Kidney glomerular epithelial cell (primary cell): ENCODE measurements around the gene LAMB1.

ENCODE experiments used
- DNase-seq: peaks from one replicate; lab custom pipeline; 2025; lab: John Stamatoyannopoulos, UW

LAMB1 gene

GRCh38 chr7:107998660-107999480, 4.1 kb downstream of the LAMB1 start:
- DNase-seq, result peak; percentile 23

GRCh38 chr7:107998150-107998549, 4.8 kb downstream of the LAMB1 start:
- DNase-seq, result peak; percentile 44

GRCh38 chr7:107996072-107996882, 6.7 kb downstream of the LAMB1 start:
- no peak for DNase-seq

GRCh38 chr7:107995184-107996071, 7.5 kb downstream of the LAMB1 start:
- DNase-seq, result peak; percentile 80

GRCh38 chr7:107994421-107995030, 8.4 kb downstream of the LAMB1 start:
- DNase-seq, result no peak

- no peak for DNase-seq
These were observed 9.1 kb downstream of the LAMB1 start for GRCh38 chr7:107993891-107994291.

GRCh38 chr7:107989618-107990373, 13.2 kb downstream of the LAMB1 start:
- DNase-seq, result no peak

GRCh38 chr7:107982918-107983389, 20.0 kb downstream of the LAMB1 start:
- DNase-seq, result no peak

- no peak for DNase-seq
These were observed 20.7 kb downstream of the LAMB1 start for GRCh38 chr7:107982042-107982840.

- DNase-seq, result no peak
These were observed 21.5 kb downstream of the LAMB1 start for GRCh38 chr7:107981466-107981865.

GRCh38 chr7:107980671-107981190, 22.2 kb downstream of the LAMB1 start:
- DNase-seq, result no peak

- DNase-seq, result no peak
These were observed 22.8 kb downstream of the LAMB1 start for GRCh38 chr7:107980171-107980570.

GRCh38 chr7:107978815-107979408, 24.0 kb downstream of the LAMB1 start:
- no peak for DNase-seq

- no peak for DNase-seq
These were observed 25.9 kb downstream of the LAMB1 start for GRCh38 chr7:107977048-107977447.

GRCh38 chr7:107976620-107977019, 26.3 kb downstream of the LAMB1 start:
- no peak for DNase-seq

- no peak for DNase-seq
These were observed 27.5 kb downstream of the LAMB1 start for GRCh38 chr7:107975394-107976013.

- DNase-seq, result no peak
These were observed 29.1 kb downstream of the LAMB1 start for GRCh38 chr7:107973861-107974260.

GRCh38 chr7:107972941-107973376, 30.0 kb downstream of the LAMB1 start:
- no peak for DNase-seq

- no peak for DNase-seq
These were observed 30.9 kb downstream of the LAMB1 start for GRCh38 chr7:107972075-107972482.
